Measurements from ENCODE around the gene PRPF19.

DNA sequence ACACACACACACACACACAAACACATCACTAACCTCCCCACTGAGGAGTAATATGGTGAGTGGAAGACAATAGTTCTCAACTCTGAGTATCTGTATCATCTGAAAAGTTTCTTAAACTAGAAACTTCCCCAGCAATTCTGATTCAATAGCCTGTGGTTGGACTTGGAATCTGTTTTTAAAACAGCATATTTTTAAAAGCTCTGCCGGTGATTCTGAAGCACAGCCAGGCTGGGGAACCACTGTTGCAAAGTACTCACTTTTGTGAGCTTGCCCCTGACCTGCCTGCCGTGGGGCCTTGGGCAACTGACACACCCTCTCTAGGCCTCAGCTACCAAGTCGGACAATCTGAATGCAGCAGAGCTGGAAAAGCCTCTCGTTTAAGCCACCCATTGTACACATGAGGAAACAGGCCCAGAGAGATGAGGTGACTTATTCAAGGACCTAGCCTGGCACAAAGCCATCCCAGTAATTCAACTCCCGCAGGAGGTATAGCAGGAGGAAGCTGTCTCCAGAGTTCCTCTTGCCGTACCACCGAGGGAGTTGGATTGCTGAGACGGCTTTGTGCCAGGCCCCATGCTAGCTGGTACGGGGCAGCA is 36.7 kb upstream of the PRPF19 start:
- TF ChIP-seq POLR2A (IDR thresholded peaks at IDR 0.05; ENCODE audit: low read depth) (no peak), EP300 (IDR thresholded peaks at IDR 0.05) (no peak)
- TF ChIP-seq, protein P1, sequence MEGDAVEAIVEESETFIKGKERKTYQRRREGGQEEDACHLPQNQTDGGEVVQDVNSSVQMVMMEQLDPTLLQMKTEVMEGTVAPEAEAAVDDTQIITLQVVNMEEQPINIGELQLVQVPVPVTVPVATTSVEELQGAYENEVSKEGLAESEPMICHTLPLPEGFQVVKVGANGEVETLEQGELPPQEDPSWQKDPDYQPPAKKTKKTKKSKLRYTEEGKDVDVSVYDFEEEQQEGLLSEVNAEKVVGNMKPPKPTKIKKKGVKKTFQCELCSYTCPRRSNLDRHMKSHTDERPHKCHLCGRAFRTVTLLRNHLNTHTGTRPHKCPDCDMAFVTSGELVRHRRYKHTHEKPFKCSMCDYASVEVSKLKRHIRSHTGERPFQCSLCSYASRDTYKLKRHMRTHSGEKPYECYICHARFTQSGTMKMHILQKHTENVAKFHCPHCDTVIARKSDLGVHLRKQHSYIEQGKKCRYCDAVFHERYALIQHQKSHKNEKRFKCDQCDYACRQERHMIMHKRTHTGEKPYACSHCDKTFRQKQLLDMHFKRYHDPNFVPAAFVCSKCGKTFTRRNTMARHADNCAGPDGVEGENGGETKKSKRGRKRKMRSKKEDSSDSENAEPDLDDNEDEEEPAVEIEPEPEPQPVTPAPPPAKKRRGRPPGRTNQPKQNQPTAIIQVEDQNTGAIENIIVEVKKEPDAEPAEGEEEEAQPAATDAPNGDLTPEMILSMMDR (IDR thresholded peaks at IDR 0.05) = no peak

All from esophagus muscularis mucosa (tissue), 4 donors.